GM23338 (cell line): ENCODE results near the gene DIS3L. TPM values are rescaled to one million over a fixed set of nuclear protein-coding genes. Genes with fewer than 3 reads are reported as not detected.

Experiments
- ATAC-seq: fragments of 200-7000 bp; cut with Tn5 transposase; 3 replicates; pipeline ENCODE4 v1.9.1; 2020
- DNase-seq: peaks from one replicate; pipeline ENCODE4 v3.0.0-alpha.2; 2015; ENCODE audit warnings: low spot score
- H2AFZ ChIP-seq: fragments of 200-600 bp; sonication (generic); 2 replicates; pipeline ENCODE4 v1.8.0; 2016; ENCODE audit warnings: antibody characterized with exemption, mild to moderate bottlenecking, moderate library complexity
- H3F3A ChIP-seq: fragments of 200-600 bp; sonication (generic); replicated peaks from 2 replicates; pipeline ENCODE4 v1.8.0; 2017; ENCODE audit warnings: antibody characterized with exemption, mixed run types, low read depth
- H3K27ac ChIP-seq: fragments of 200-600 bp; sonication (generic); 2 replicates; pipeline ENCODE4 v1.6.1; 2016; ENCODE audit warnings: low read depth
- H3K27me3 ChIP-seq: fragments of 200-600 bp; sonication (generic); 2 replicates; pipeline ENCODE4 v1.8.0; 2016; ENCODE audit warnings: mild to moderate bottlenecking, mixed run types, moderate library complexity; ENCODE audit not compliant: insufficient read depth
- H3K36me3 ChIP-seq: fragments of 200-600 bp; sonication (generic); 2 replicates; pipeline ENCODE4 v1.8.0; 2016; ENCODE audit warnings: mild to moderate bottlenecking; ENCODE audit not compliant: insufficient read depth
- H3K4me1 ChIP-seq: fragments of 200-600 bp; sonication (generic); 2 replicates; pipeline ENCODE4 v1.8.0; 2016; ENCODE audit warnings: mild to moderate bottlenecking, moderate library complexity; ENCODE audit not compliant: insufficient read depth
- H3K4me2 ChIP-seq: fragments of 200-600 bp; sonication (generic); 2 replicates; pipeline ENCODE4 v1.7.1; 2017; ENCODE audit warnings: mixed run types
- H3K4me3 ChIP-seq: fragments of 200-600 bp; sonication (generic); 2 replicates; pipeline ENCODE4 v1.6.1; 2016; ENCODE audit warnings: mixed run types
- H3K79me2 ChIP-seq: fragments of 200-600 bp; sonication (generic); replicated peaks from 2 replicates; pipeline ENCODE4 v1.8.0; 2017; ENCODE audit warnings: mild to moderate bottlenecking; ENCODE audit not compliant: insufficient read depth
- H3K9me2 ChIP-seq: fragments of 200-600 bp; sonication (generic); 2 replicates; pipeline ENCODE4 v1.8.0; 2017; ENCODE audit not compliant: insufficient read depth
- H4K20me1 ChIP-seq: fragments of 200-600 bp; sonication (generic); replicated peaks from 2 replicates; pipeline ENCODE4 v1.8.0; 2017; ENCODE audit warnings: mild to moderate bottlenecking; ENCODE audit not compliant: insufficient read depth
- H3K27ac Mint-ChIP-seq: 2 replicates; pipeline ENCODE4 v1.8.0; 2020; ENCODE audit warnings: inconsistent platforms, mild to moderate bottlenecking, moderate library complexity, mixed read lengths
- H3K27me3 Mint-ChIP-seq: 3 replicates; pipeline ENCODE4 v1.8.0; 2022; ENCODE audit warnings: low read depth, mild to moderate bottlenecking, moderate library complexity, mixed read lengths, inconsistent platforms; ENCODE audit not compliant: insufficient read depth, poor library complexity
- H3K36me3 Mint-ChIP-seq: 3 replicates; pipeline ENCODE4 v1.8.0; 2021; ENCODE audit warnings: low read depth, mild to moderate bottlenecking, inconsistent platforms, moderate library complexity, mixed read lengths
- H3K4me1 Mint-ChIP-seq: 3 replicates; pipeline ENCODE4 v1.8.0; 2020; ENCODE audit warnings: mild to moderate bottlenecking, inconsistent platforms, mixed read lengths
- H3K4me3 Mint-ChIP-seq: 3 replicates; pipeline ENCODE4 v1.8.0; 2021; ENCODE audit warnings: moderate library complexity, mild to moderate bottlenecking, inconsistent platforms, mixed read lengths
- H3K9me3 Mint-ChIP-seq: 3 replicates; pipeline ENCODE4 v1.8.0; 2020; ENCODE audit warnings: moderate library complexity, mild to moderate bottlenecking, inconsistent platforms, mixed read lengths
- CREB1 ChIP-seq: fragments of 250-450 bp; sonication (Bioruptor Pico); IDR thresholded peaks from 2 replicates; pipeline ENCODE4 v1.5.0; 2020; ENCODE audit warnings: low read depth, mild to moderate bottlenecking, moderate library complexity
- JUNB ChIP-seq: IDR thresholded peaks from one replicate; pipeline ENCODE4 v1.6.1; 2016; ENCODE audit warnings: antibody characterized with exemption; ENCODE audit not compliant: unreplicated experiment
- POLR2AphosphoS5 ChIP-seq: IDR thresholded peaks from 2 replicates; pipeline ENCODE4 v1.6.1; 2016; ENCODE audit warnings: antibody characterized with exemption, low read depth
- STAT1 ChIP-seq: IDR thresholded peaks from one replicate; pipeline ENCODE4 v1.6.1; 2016; ENCODE audit warnings: antibody characterized with exemption; ENCODE audit not compliant: unreplicated experiment
- ZNF462 ChIP-seq: fragments of 250-450 bp; sonication (Bioruptor Pico); IDR thresholded peaks from 2 replicates; pipeline ENCODE4 v1.5.0; 2020; ENCODE audit warnings: mild to moderate bottlenecking, moderate library complexity
- polyA plus RNA-seq: library from polyadenylated mRNA; unstranded; fragments of >200 nt; fragmentation: Nextera tagmentation; extraction: Ambion mirVana; gene quantifications from 2 replicates; pipeline ENCODE4 v1.2.1, GENCODE V29; 2016
- total RNA-seq: library from RNA; depleted of rRNA; stranded (reverse); fragments of >200 nt; shearing (Covaris generic); gene quantifications from 2 replicates; pipeline ENCODE4 v1.2.3, GENCODE V29; 2014
- TF ChIP-seq, protein P1 (sequence below), 2 experiments: fragments of 200-600 bp in 1 of 2; sonication (generic) in 1 of 2; conservative IDR thresholded peaks; 2 replicates each; pipeline versions ENCODE4 v1.5.1 to v1.6.1; 2016 to 2017; ENCODE audit warnings: antibody characterized with exemption in 2 of 2, low read depth in 2 of 2, mild to moderate bottlenecking in 2 of 2, moderate library complexity in 1 of 2
- TF ChIP-seq, protein P2 (sequence below): IDR thresholded peaks from one replicate; pipeline ENCODE4 v1.6.1; 2018; ENCODE audit warnings: antibody characterized with exemption; ENCODE audit not compliant: unreplicated experiment

The DIS3L gene
- total and polyA plus RNA-seq, 2 experiments from 2014 or later = 8.9 to 21.8 TPM

- TF ChIP-seq ZNF462 (CRISPR knock-in tag) = no peak
- TF ChIP-seq, protein P1, sequence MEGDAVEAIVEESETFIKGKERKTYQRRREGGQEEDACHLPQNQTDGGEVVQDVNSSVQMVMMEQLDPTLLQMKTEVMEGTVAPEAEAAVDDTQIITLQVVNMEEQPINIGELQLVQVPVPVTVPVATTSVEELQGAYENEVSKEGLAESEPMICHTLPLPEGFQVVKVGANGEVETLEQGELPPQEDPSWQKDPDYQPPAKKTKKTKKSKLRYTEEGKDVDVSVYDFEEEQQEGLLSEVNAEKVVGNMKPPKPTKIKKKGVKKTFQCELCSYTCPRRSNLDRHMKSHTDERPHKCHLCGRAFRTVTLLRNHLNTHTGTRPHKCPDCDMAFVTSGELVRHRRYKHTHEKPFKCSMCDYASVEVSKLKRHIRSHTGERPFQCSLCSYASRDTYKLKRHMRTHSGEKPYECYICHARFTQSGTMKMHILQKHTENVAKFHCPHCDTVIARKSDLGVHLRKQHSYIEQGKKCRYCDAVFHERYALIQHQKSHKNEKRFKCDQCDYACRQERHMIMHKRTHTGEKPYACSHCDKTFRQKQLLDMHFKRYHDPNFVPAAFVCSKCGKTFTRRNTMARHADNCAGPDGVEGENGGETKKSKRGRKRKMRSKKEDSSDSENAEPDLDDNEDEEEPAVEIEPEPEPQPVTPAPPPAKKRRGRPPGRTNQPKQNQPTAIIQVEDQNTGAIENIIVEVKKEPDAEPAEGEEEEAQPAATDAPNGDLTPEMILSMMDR (conservative IDR thresholded peaks at IDR 0.05; ENCODE audit: low read depth in 2 of 2) = no peak
- no peak for TF ChIP-seq JUNB
- TF ChIP-seq CREB1 (CRISPR knock-in tag) = no peak
- no peak for TF ChIP-seq POLR2AphosphoS5
- no peak for TF ChIP-seq STAT1
These were observed 23.9 kb upstream of the DIS3L start (continued) for GRCh38 chr15:66269326-66270090.

DNA sequence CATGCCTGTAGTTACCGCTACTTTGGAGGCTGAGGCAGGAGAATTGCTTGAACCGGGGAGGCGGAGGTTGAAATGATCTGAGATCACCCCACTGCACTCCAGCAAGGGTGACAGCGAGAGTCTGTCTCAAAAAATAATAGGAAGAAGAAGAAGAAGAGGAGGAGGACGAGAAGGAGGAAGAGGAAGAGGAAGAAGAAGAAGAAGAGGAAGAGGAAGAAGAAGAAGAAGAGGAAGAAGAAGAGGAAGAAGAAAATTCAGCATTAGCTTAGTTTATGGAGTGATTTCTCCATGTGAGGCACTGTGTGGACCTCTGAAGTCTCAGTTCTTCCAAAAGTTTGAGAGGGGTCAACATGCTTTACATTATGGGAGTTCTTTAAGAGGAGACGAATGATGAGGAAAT, 22.4 kb upstream of the DIS3L start:
- peaks cover 3% of the 10 kb centered on the region; the same call in 2 of the 3 replicates for H3K9me3 Mint-ChIP-seq
- Histone ChIP-seq H3K27me3 (no peaks in the 10 kb centered on the region), H3K79me2 (no peaks in the 10 kb centered on the region), H3F3A (no peaks in the 10 kb centered on the region), H3K9me2 (no peaks in the 10 kb centered on the region), H3K4me2 (no peak overlapping the region), H2AFZ (no peak overlapping the region), H4K20me1 (no peaks in the 10 kb centered on the region), H3K4me1 (0 out of 2 replicates have a peak, but pooled peaks cover 8% of the 10 kb centered on the region), H3K4me3 (no peak overlapping the region), H3K36me3 (no peaks in the 10 kb centered on the region), H3K27ac (no peak overlapping the region)
- peaks cover 2% of the 10 kb centered on the region for H3K27me3 Mint-ChIP-seq
- TF ChIP-seq, protein P2, sequence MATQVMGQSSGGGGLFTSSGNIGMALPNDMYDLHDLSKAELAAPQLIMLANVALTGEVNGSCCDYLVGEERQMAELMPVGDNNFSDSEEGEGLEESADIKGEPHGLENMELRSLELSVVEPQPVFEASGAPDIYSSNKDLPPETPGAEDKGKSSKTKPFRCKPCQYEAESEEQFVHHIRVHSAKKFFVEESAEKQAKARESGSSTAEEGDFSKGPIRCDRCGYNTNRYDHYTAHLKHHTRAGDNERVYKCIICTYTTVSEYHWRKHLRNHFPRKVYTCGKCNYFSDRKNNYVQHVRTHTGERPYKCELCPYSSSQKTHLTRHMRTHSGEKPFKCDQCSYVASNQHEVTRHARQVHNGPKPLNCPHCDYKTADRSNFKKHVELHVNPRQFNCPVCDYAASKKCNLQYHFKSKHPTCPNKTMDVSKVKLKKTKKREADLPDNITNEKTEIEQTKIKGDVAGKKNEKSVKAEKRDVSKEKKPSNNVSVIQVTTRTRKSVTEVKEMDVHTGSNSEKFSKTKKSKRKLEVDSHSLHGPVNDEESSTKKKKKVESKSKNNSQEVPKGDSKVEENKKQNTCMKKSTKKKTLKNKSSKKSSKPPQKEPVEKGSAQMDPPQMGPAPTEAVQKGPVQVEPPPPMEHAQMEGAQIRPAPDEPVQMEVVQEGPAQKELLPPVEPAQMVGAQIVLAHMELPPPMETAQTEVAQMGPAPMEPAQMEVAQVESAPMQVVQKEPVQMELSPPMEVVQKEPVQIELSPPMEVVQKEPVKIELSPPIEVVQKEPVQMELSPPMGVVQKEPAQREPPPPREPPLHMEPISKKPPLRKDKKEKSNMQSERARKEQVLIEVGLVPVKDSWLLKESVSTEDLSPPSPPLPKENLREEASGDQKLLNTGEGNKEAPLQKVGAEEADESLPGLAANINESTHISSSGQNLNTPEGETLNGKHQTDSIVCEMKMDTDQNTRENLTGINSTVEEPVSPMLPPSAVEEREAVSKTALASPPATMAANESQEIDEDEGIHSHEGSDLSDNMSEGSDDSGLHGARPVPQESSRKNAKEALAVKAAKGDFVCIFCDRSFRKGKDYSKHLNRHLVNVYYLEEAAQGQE = no peak
- H3K36me3 Mint-ChIP-seq = no peaks in the 10 kb centered on the region
- ATAC-seq = no peak
- no peak overlapping the region for H3K4me3 Mint-ChIP-seq
- no peak overlapping the region for H3K27ac Mint-ChIP-seq
- DNase-seq = no peak
- H3K4me1 Mint-ChIP-seq = peaks cover 6% of the 10 kb centered on the region
